ENCODE results near the gene SELENOO.

The SELENOO gene

DNA sequence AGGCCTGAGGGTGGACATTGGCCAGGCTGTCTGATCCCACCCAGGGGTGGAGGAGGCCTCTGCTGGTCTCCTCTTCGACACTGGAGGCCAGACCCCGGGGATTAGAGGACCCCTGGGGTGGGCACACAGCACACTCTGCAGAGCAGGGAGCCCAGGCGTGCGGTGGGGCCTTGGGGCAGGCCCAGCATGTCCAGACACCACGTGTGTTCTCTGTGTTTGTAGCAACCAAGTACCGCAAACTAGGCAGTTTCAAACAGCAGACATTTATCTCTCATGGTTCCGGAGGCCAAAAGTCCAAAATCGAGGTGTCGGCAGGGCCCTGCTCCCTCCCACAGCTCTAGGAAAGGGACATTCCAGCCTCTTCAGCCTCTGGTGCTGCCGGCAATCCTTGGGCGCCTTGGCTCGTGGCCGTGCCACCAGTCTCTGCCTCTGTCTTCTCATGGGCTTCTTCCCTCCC, 28.8 kb upstream of the SELENOO start:
- DNase-seq (ENCODE audit: low spot score), result no peak

DNA sequence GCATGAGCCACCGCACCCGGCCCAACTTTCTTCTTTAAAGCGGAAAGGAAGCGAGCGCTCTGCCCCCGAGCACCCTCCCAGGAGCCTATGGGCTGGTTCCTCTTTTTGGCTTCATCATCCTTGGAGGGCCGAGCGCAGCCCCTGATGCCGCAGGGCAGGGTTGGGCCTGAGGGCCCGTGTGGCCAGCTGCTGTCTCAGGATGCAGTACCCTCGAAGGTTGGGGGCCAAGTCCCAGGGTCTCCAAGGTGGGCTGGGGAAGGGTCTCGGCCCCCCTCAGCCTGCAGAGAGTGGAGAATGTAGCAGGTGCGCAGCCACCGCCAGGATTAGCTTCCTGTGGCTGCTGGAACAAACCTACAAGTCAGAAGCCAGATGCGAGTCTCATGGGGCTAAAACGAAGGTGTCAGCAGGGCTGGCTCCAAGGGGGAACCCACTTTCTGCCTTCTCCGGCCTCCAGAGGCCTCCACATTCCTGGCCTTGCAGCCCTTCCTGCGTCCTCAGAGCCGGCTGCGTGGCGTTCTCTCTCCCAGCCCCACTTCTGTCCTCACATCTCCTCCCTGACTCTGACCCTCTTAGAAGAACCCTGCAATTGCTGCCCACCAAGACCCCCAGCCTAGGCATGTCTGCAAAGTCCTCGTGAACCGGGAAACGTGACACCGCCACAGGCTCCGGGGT, 27.4 kb upstream of the SELENOO start:
- no peak for DNase-seq (ENCODE audit: low spot score)

DNA sequence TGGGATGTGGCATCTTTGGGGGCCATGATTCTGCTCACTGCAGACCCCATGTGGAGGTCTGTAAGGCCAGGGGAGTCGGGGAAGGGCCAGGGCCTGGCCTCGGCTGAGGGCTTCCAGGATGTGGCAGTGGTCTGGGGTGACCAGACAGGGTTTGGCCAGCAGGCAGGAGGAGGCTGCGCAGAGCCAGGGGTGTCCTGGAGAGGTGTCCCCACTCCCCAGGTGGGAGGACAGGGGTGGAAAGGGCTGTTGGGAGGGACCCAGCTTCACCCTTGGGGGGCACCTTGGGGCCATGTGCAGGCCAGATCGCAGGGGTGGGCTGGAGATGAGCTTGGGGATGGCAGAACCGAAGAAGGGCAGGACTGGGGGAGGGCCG, 26.8 kb upstream of the SELENOO start:
- DNase-seq (ENCODE audit: low spot score), result no peak

DNA sequence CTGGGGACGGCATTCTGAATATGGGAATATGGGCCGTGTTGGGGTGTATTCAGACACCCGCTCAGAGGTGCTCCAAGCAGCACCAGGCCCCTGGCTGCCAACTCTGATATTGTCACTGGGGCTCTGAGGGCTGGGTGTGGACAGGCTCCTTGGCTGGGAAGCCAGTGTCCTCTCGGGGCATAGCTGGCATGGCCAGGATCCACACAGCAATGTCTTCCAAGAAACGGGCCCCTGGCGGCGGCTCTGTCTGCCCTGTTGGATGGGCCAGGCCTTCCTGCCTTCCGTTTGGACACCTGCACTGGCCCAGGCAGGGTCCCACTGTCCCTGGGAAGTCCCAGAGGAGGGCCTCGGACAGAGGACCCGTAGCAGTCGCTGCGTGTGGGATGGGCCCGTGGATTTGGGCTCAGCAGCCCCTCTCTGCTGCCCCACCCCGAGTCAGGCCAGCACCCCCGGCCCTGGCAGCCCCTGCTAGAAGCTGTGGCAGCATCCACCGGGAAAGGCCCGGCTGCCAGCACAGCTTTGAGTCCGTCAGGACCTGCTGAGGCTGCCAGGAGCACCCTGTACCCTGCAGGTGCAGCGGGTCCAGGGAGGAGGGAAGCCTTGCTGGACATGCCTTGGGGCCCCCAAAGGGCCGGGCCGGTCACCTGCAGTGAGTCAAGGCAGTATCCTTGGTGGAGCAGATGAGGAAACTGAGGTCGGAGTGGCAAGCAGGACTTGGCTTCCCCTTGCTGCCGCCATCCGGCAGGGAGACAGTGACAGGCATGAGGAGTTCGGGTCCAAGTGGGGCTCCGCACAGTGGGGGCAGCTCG, 26.2 kb upstream of the SELENOO start:
- no peak for DNase-seq (ENCODE audit: low spot score)

DNA sequence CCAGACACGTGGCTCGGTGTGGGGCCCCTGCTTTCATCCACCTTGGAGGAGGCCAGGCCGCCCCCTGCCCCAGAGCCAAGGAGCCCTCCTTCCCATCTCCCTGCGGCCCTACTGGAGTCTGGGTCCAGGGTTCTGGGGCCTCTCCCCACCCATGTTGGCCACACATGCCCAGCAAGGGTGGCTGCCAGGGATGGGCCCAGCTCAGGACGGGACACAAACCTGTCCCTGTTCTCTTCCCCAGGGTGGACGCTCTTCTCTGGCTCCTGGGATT, 25.7 kb upstream of the SELENOO start:
- no peak for DNase-seq (ENCODE audit: low spot score)

DNA sequence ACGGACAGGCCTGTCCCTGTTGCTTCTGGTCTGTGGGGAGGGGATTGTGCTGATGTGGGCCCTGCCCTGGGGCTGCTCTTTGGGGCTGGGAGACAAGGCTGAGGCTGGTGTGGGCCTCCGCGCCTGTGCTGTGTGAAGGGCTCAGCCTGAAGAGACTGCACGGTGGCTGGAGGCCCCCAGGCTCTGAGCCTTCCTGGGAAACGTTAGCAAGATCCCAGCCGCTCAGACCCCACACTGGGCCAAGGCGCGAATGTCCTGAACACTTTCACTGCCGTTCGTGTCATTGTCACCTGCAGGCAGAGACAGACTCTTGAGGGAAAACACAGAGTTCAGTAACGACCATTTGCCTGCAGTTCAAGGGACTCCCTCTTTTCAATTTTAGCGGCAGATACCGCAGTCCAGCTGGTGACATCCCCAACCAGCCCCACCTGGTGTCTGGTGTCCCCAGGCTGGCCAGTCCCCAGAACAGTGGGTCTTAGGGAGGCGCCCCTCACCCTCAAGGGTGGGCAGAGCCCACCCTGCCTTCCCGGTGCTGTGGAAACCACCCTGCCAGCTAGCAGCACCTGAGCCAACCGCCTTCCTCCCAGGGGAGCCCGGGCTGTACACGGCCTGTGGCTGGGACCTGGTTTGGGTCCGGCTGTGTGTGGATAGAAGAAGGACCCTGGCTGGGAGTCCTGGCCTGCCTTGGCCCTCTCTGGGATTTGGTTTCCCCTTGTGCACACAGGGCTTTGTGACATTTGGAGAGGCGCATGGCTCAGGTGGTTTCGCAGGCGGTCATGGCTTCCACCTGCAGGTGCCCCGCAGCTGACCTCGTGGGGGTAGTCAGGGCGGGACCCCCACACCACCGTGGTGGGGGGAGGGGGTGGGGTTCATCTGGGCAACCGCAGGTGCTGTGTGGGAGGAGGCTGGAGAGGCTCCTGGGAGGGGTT, 24.6 kb upstream of the SELENOO start:
- no peak for DNase-seq (ENCODE audit: low spot score)

DNA sequence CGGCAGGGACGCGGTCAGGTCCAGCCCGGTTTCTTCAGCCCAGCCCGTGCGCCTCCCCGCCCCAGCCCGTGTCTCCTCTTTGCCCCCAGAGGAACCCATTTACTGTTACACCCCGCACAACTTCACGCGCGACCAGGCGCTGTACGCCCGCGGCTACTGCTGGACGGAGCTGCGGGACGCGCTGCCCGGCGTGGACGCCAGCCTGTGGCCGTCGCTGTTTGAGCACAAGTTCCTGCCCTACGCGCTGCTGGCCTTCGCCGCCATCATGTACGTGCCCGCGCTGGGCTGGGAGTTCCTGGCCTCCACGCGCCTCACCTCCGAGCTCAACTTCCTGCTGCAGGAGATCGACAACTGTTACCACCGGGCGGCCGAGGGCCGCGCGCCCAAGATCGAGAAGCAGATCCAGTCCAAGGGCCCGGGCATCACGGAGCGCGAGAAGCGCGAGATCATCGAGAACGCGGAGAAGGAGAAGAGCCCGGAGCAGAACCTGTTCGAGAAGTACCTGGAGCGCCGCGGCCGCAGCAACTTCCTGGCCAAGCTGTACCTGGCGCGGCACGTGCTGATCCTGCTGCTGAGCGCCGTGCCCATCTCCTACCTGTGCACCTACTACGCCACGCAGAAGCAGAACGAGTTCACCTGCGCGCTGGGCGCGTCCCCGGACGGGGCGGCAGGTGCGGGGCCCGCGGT, 23.8 kb upstream of the SELENOO start:
- no peak for DNase-seq (ENCODE audit: low spot score)

DNA sequence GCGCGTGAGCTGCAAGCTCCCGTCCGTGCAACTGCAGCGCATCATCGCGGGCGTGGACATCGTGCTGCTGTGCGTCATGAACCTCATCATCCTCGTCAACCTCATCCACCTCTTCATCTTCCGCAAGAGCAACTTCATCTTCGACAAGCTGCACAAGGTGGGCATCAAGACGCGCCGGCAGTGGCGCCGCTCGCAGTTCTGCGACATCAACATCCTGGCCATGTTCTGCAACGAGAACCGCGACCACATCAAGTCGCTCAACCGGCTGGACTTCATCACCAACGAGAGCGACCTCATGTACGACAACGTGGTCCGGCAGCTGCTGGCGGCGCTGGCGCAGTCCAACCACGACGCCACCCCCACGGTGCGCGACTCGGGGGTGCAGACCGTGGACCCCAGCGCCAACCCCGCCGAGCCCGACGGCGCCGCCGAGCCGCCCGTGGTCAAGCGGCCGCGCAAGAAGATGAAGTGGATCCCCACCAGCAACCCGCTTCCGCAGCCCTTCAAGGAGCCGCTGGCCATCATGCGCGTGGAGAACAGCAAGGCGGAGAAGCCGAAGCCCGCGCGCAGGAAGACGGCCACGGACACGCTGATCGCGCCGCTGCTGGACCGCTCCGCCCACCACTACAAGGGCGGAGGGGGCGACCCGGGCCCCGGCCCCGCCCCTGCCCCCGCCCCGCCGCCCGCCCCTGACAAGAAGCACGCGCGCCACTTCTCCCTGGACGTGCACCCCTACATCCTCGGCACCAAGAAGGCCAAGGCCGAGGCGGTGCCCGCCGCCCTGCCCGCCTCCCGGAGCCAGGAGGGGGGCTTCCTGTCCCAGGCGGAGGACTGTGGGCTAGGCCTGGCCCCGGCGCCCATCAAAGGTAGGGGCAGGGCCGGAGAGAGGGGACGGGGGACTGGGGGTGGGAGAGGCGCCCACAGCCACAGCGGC, 23.0 kb upstream of the SELENOO start:
- no peak for DNase-seq (ENCODE audit: low spot score)

DNA sequence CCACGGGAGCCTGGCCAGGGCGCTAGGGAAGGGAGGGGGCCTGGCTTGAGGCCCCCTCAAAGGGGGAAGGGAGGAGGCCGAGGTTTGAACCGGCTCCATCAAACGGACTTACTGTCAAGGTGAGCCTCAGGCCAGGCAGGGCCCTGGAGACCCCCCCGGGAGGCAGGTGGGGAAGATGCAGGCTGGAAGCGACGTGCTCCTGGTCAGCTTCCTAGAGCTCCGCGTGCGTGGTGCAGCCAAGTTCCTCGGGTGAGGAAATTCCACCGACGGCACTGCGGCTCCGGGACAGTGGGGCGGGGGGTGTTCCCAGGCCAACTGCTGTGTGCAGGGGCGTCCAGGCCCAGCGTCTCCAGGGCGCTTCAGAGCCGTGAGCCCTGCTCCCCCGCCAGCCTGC, 22.3 kb upstream of the SELENOO start:
- no peak for DNase-seq (ENCODE audit: low spot score)

DNA sequence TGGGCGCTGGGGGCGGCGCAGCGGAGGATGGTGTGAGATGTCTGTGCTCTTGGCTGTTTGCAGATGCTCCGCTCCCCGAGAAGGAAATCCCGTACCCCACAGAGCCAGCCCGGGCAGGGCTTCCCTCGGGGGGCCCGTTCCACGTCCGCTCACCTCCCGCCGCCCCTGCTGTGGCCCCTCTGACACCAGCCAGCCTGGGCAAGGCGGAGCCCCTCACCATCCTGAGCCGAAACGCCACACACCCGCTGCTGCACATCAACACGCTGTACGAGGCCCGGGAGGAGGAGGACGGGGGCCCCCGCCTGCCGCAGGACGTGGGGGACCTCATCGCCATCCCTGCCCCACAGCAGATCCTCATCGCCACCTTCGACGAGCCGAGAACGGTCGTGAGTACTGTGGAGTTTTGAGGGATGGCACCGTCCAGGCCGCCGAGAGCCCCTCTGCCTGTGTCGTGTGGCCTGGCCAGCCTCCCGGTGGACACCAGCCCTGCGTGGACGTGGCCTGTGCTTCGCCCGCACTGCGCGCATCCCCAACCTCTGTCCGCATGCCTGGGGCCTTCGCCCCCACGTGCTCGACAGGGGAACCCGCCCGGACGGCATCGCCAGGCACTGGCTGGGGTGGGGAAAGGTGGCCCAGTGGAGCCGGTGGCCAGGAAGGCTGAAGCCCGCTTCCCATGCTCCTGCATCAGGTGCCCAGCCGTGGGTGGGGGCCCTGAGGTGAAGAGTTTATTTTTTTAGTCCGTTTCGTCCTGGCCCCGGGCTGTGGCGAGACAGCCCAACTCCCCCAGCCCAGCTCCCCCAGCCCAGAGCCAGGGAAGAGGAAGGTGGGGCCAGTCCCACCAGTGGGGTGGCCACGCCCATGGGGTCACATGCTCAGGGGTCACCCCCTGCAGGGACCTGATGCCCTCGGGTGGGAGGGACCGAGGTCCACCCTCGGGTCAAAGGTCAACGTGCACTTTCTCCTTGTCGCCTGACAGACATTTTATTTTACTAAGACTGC, 21.6 kb upstream of the SELENOO start:
- no peak for DNase-seq (ENCODE audit: low spot score)

DNA sequence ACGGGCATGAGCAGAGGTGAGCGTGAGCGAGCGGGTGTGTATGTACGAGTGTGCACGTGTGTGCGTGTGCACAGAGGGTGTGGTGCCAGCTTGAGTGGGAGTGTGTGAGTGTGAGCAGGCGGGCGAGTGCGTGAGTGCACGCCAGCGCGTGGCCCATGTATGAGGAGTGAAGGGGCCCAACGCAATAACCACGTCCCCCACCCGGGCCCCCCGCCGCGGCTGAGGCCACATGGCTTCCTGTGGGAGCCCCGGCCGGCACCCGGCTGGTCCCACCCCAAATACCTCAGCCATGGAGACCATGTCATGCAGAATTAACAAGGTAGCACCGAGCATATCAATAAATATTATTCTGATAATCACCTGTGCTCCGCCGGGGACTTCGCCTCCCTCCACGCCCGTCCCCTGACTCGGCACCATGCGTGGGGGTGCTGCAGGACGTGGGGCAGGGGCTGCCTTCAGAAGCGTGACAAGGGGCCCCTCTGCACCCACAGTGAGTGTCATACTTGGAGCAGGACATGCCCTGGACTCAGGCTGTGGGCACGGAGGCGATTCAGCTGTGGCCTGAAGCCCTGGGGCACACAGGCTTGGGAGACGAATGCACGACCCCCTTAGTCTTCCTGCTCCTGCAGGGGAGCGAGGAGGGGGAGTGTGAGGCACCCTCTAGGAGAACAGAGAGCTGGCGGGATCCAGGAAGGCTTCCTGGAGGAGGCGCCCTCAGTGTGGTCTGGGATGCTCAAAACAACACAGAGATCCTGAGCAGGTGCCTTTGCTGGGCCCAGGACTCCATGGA, 20.7 kb upstream of the SELENOO start:
- no peak for DNase-seq (ENCODE audit: low spot score)

DNA sequence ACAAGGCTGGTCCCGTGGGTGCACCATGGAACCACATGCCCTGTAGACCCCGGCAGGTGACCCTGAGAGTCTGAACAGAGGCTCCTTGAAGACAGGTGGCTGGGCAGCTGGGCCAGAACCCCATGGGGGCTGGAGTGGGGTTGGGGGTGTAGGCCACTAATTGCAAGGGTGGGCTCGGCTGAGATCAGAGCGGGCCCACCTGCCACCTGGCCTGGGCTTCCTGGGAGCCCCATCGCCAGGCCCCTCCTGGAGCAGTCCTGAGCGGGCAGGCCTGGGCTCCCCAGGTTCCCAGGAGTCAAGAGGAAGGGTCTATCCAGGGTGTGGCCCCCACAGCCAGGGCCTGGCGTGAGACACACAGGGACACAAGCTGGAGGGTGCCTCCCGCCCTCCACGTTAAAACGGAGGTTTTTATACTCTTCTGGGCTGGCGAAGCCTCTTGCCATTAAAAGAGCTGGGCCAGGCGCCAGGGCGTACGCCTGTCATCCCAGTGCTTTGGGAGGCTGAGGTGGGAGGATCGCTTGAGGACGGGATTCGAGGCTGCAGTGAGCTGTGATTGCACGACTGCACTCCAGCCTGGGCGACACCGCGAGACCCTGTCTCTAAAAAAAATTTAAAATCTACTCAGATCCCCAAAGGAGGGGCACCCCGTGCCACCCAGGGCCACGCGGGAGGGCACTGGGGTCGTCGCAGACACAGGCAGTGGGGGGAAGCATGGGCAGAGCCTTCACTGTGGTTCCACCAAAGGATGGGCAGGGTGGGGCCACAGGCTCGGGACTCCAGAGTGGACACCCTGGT, 19.9 kb upstream of the SELENOO start:
- DNase-seq (ENCODE audit: low spot score), result no peak

DNA sequence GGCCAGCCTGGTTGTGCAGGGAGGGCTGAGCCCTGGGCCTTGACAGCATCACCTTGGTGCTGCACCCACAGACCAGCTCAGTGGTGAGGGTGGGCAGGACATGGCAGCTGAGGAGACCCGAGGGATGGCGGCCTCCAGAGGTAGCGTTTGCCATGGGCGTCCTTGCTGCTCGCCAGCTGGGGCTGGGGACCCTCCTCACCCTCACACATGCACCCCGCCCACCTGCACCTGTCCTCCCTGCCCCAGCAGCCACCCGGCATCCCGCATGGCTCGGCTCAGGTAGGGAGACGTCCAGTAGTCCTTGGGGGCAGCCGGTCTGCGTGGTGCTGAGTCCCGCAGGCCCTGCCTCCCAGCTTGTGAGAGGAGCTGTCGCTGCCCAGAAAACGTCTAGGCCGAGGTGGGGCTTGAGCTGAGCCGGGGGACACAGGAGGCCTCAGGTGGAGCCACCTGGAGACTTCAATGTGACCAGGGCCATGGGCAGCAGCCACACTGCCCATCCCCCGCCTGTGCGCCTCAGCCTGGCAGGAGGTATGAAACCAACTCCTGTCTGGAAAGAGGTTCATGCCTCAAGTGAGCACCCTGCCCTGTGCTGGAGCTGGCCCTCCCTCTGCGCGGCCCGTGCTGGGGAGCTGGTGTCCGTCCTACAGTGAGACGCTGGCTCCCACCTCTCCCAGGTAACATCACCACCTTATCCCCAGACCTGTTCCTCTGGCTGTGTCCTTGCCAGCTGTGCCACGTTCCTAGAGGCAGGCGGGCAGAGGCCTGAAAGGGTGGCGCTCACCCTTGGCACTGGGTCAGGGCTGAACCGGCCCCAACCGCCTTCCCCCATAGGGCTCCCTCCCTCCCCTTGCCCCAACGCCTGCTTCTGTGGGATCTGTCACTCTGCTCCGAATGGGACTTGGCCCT, 18.4 kb upstream of the SELENOO start:
- no peak for DNase-seq (ENCODE audit: low spot score)

DNA sequence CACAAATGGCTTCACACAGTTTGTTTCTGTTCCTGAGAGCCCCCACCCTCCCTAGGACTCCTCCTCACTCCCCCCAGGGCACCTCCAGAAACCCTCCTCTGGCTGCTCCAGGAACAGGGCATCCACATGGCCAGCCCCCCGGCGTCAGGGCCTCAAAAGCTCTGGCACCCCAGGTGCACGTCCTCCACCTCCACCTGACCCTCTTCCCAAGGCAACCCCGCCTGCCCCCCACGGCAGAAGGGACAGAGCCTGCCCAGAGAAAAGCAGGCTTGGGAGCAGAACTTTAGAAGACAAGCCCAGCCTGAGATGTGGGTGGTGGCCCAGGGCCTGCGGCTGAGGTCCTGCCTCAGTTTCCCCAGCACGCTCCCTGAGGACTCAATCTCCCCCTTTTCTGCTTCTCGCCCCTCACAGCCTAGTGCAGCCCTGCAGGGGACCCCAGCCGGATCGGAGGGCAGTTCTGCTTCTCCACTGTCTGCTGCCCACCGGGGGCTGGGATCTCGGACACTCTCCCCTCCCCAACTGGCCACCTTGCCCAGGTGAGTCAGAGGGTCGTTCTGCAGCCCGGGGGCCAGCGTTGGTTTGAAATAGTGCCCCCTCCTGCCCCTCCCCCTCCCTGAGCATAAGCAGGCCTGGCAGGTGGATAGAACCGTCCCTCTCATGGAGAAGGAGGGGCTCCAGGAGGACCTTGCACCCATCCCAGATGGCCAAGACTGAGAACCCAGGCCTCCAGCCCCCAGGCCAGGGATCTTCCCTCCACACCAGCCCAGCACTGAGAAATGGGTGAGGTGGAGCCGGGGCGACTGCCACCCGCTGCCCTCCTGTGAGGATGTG, 17.5 kb upstream of the SELENOO start:
- DNase-seq (ENCODE audit: low spot score), result no peak

DNA sequence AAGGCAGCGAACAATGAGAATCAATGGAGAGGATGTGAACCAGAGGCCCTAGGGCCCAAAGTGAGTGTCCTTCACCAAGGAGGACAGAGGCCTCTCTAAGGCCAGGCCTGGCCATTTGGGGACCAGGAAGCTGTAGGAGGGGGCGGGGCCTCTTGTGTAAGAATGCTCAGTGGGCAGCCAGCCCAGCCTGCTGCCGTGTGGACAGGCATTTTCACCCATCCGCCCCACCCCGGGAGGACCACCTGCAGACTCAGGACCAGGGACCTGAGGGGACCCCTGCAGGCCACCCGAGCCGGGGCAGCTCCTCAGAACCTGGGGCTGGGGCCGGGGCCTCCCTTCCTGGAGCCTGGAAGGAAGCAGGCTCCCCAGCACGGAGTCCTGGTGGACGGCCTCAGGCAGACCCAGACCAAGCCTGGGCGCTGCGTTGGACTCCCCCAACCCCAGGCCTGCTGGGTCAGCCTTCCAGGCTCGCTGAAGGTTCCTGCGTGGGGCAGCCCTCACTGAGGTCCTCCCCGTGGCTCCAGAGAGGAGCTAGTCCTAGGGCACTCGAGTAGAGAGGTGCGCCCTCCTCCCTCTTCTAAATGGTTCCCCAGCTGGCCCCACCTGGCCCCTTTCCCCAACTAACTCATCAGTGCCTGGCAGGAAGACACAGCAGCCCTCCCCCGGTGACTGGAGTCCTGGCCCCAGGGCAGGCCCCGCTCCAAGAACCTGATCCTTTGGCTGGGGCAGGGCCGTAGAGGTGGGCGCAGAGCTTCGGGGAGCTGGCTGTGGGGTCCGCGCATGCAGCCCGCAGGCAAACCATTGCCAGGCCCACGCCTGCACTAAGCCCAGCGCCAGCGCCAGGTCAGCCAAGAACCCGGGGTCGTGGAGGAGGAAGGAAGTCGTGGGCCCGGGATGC, 16.6 kb upstream of the SELENOO start:
- peak; percentile 63 for DNase-seq (ENCODE audit: low spot score)

Data from hepatic stellate cell (primary cell).